ENCODE results near the gene SCGB3A1. TPM values are rescaled to one million over a fixed set of nuclear protein-coding genes. Genes with fewer than 3 reads are reported as not detected.

SCGB3A1 gene
- total RNA-seq, 1 experiment from 2014 or later: not detected

- Histone ChIP-seq H3K79me1 (ENCODE audit: insufficient read depth, low read depth, low read length, poor library complexity, severe bottlenecking) (no peaks in the 10 kb centered on the region), H3K9me3 (ENCODE audit: control insufficient read depth, low read depth, low read length) (no peaks in the 10 kb centered on the region), H3K9ac (ENCODE audit: extremely low read depth, insufficient read length, low read length) (no peak overlapping the region), H3K23ac (ENCODE audit: insufficient read length, low read depth, low read length) (no peak overlapping the region), H2BK120ac (ENCODE audit: low read depth, low read length, poor library complexity, severe bottlenecking) (no peak overlapping the region), H2AK5ac (ENCODE audit: insufficient read length, low read length) (no peak overlapping the region), H2BK20ac (ENCODE audit: low read depth, low read length, poor library complexity, severe bottlenecking) (no peak overlapping the region), H3K79me2 (ENCODE audit: insufficient read depth, low read length) (no peaks in the 10 kb centered on the region), H3K27me3 (ENCODE audit: insufficient read depth, low read length) (peaks cover 1% of the 10 kb centered on the region; the same call in 1 of the 2 replicates), H4K8ac (replicated peaks; ENCODE audit: insufficient read length, low read depth, low read length) (no peak overlapping the region), H3K4me1 (ENCODE audit: insufficient read depth, low read length) (no peaks in the 10 kb centered on the region), H3K14ac (ENCODE audit: insufficient read depth, low read length) (no peak overlapping the region; the same call in 1 of the 2 replicates), H3K18ac (ENCODE audit: insufficient read length, low read depth, low read length) (no peak overlapping the region), H3K27ac (ENCODE audit: insufficient read length, low read depth, low read length) (no peak overlapping the region), H2BK12ac (ENCODE audit: insufficient read length, low read depth, low read length) (no peak overlapping the region), H4K91ac (ENCODE audit: insufficient read length, low read depth, low read length) (no peak overlapping the region), H2AFZ (ENCODE audit: low read length) (no peak overlapping the region), H3K23me2 (ENCODE audit: insufficient read length, low read depth, low read length, poor library complexity, severe bottlenecking) (no peaks in the 10 kb centered on the region), H3K4ac (ENCODE audit: low read depth, low read length) (no peak overlapping the region), H4K5ac (ENCODE audit: insufficient read length, low read depth, low read length) (no peak overlapping the region), H3K56ac (ENCODE audit: insufficient read length, low read depth, low read length) (no peak overlapping the region), H2BK5ac (ENCODE audit: insufficient read length, low read length) (no peak overlapping the region), H2BK15ac (ENCODE audit: low read depth, low read length) (no peak overlapping the region), H3K4me2 (ENCODE audit: insufficient read depth, insufficient read length, low read length) (no peak overlapping the region), H3T11ph (ENCODE audit: low read length) (no peak overlapping the region), H4K20me1 (ENCODE audit: control insufficient read depth, insufficient read depth, insufficient read length) (no peaks in the 10 kb centered on the region)
- no CpG with 5 or more reads among the region's 19 CpGs for WGBS (ENCODE audit: extremely low coverage, insufficient read length, low lambda C conversion rate)
- Mint-ChIP-seq H3K4me3 (no peak overlapping the region), H3K27ac (no peak overlapping the region), H3K36me3 (ENCODE audit: insufficient read depth in 1 of 3, low read depth in 3 of 3) (peaks cover 0 to 5% (median 0%) of the 10 kb centered on the region in 3 experiments; a peak in 3 of 7 replicates), H3K27me3 (ENCODE audit: low read depth) (peaks cover 4% of the 10 kb centered on the region), H3K9me3 (no peaks in the 10 kb centered on the region; a peak in 1 of 5 replicates), H3K4me1 (peaks cover under 1% of the 10 kb centered on the region in 2 experiments; a peak in 3 of 4 replicates)
- DNase-seq: no peak
- no peak for TF ChIP-seq CTCF (conservative IDR thresholded peaks at IDR 0.05)
These were observed 22.0 kb upstream of the SCGB3A1 start for GRCh38 chr5:180613188-180613813.
